Caco-2 (cell line): ENCODE results near the gene LRRC73. TPM values are rescaled to one million over a fixed set of nuclear protein-coding genes. Genes with fewer than 3 reads are reported as not detected.
A peak's percentile ranks its signal among the peaks of the same experiment; 100 is the strongest.
"Not testable (repeated sequence)": the region's sequence is repeated elsewhere in the genome, so short reads cannot be mapped to it uniquely, and the experiment has no call there.

Experiments
- BruUV-seq: library from RNA; stranded (reverse); fragments of 400-500 nt; replicated peaks from 2 replicates; lab custom pipeline; 2021; lab: Mats Ljungman, UMichigan
- CTCF ChIA-PET: fragments of 300-600 bp; sonication (Branson Sonifier 250); formaldehyde crosslinking; loops from one replicate; lab custom pipeline; 2022; ENCODE audit warnings: antibody characterized with exemption; lab: Charles Lee
- POLR2A ChIA-PET: fragments of 300-600 bp; sonication (Branson Sonifier 250); formaldehyde crosslinking; loops from one replicate; lab custom pipeline; 2022; ENCODE audit warnings: antibody characterized with exemption; lab: Charles Lee
- DNase-seq, 2 experiments: peaks; one replicate each; pipeline versions ENCODE4 v3.0.0 to v3.0.0-alpha.2; 2020 to 2022
- H3K27me3 ChIP-seq: replicated peaks from 2 replicates; pipeline ENCODE4 v1.6.0; 2011; ENCODE audit warnings: low read length; ENCODE audit not compliant: control insufficient read depth, insufficient read depth
- H3K36me3 ChIP-seq: 2 replicates; pipeline ENCODE4 v1.5.1; 2011; ENCODE audit warnings: low read length; ENCODE audit not compliant: control insufficient read depth, insufficient read depth
- H3K4me1 ChIP-seq: fragments of 250-450 bp; sonication (Bioruptor Pico); 2 replicates; pipeline ENCODE4 v1.5.1; 2020; ENCODE audit warnings: mild to moderate bottlenecking
- H3K4me3 ChIP-seq: 2 replicates; pipeline ENCODE4 v1.5.1; 2011; ENCODE audit warnings: low read depth, mild to moderate bottlenecking, control low read depth, low read length
- H3K9me3 ChIP-seq: fragments of 250-450 bp; sonication (Bioruptor Pico); 2 replicates; pipeline ENCODE4 v1.5.1; 2020; ENCODE audit warnings: mild to moderate bottlenecking, moderate library complexity
- H3K27ac Mint-ChIP-seq: one replicate; pipeline ENCODE4 v1.8.0; 2022; ENCODE audit warnings: mixed read lengths; ENCODE audit not compliant: unreplicated experiment
- H3K27me3 Mint-ChIP-seq: one replicate; pipeline ENCODE4 v1.8.0; 2022; ENCODE audit warnings: mixed read lengths; ENCODE audit not compliant: insufficient read depth, unreplicated experiment
- H3K36me3 Mint-ChIP-seq: one replicate; pipeline ENCODE4 v1.8.0; 2022; ENCODE audit warnings: mild to moderate bottlenecking, mixed read lengths; ENCODE audit not compliant: insufficient read depth, unreplicated experiment
- H3K4me1 Mint-ChIP-seq: one replicate; pipeline ENCODE4 v1.8.0; 2022; ENCODE audit warnings: low read depth, mixed read lengths; ENCODE audit not compliant: unreplicated experiment
- H3K4me3 Mint-ChIP-seq: one replicate; pipeline ENCODE4 v1.8.0; 2022; ENCODE audit warnings: mild to moderate bottlenecking, moderate library complexity, mixed read lengths; ENCODE audit not compliant: unreplicated experiment
- H3K9me3 Mint-ChIP-seq: one replicate; pipeline ENCODE4 v1.8.0; 2022; ENCODE audit warnings: mixed read lengths; ENCODE audit not compliant: unreplicated experiment
- CTCF ChIP-seq, 2 experiments: fragments of 200-600 bp in 1 of 2; IDR thresholded peaks; 1 replicate in 1 of 2; 2 replicates in 1 of 2; pipeline versions ENCODE4 v1.5.1 to v1.8.0; 2011 to 2022; ENCODE audit warnings: antibody characterized with exemption in 1 of 2, control low read depth in 1 of 2, inconsistent platforms in 1 of 2, low read depth in 1 of 2, low read length in 1 of 2, mild to moderate bottlenecking in 1 of 2, moderate library complexity in 1 of 2; ENCODE audit not compliant: insufficient read depth in 1 of 2, severe bottlenecking in 1 of 2, unreplicated experiment in 1 of 2
- intact Hi-C: fragments of 100-400 bp; cut with micrococcal nuclease; formaldehyde crosslinking; loops from one replicate; pipeline ENCODE4 v1.10.0; 2022; ENCODE audit not compliant: unreplicated experiment
- total RNA-seq: library from RNA; stranded (reverse); gene quantifications from 2 replicates; pipeline ENCODE4 v1.2.3, GENCODE V29; 2022

Gene LRRC73
- total RNA-seq, 1 experiment from 2014 or later, result 0.14 TPM

DNA sequence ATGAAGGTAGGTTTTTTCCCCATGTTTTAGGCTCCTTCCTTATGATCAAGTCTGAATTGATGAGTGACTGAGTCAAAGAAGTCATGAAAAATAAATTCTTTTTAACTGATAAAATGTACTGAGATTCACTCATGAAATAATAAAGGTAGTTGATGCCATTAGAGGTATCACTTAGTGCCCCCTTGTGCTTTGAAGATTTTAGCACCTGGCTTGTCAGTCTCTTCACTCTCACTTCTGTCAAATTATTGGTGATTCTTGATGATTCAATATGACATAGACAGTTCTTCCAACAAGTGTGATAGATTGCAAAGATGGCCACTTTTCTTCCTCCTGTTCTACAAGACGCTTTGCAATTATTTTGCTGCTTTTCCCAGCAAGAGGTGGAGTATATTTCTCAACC lies 50.6 kb downstream of the LRRC73 start:
- no peak overlapping the region for H3K4me3 ChIP-seq
- Mint-ChIP-seq H3K4me1 (no peaks in the 10 kb centered on the region), H3K4me3 (no peak overlapping the region), H3K9me3 (no peaks in the 10 kb centered on the region), H3K36me3 (peaks cover 5% of the 10 kb centered on the region), H3K27me3 (peaks cover 11% of the 10 kb centered on the region), H3K27ac (no peak overlapping the region)
- DNase-seq, result no peak
- ChIA-PET POLR2A (no interaction called here), CTCF (interaction anchor here (2.3 kb wide), 1 partner anchor 46 kb away, joined by 12 read pairs; no protein-coding TSS in a partner anchor)
- TF ChIP-seq CTCF (IDR thresholded peaks at IDR 0.05; ENCODE audit: insufficient read depth in 1 of 2, low read depth in 1 of 2, low read length in 1 of 2, severe bottlenecking in 1 of 2, unreplicated experiment in 1 of 2), result no peak
- intact Hi-C loops, result no loop called here
- no peaks in the 10 kb centered on the region for H3K9me3 ChIP-seq
- no TSS peak for BruUV-seq
- H3K36me3 ChIP-seq, result no peaks in the 10 kb centered on the region
- no peaks in the 10 kb centered on the region for H3K27me3 ChIP-seq
- H3K4me1 ChIP-seq, result peaks cover 7% of the 10 kb centered on the region; the same call in 1 of the 2 replicates

GRCh38 chr6:43458154-43458553 lies 52.0 kb downstream of the LRRC73 start:
- BruUV-seq, H3K4me3 ChIP-seq, DNase-seq, H3K36me3 ChIP-seq, H3K4me3 Mint-ChIP-seq, H3K9me3 ChIP-seq, intact Hi-C loops, H3K27ac Mint-ChIP-seq, H3K4me1 Mint-ChIP-seq, H3K27me3 ChIP-seq, H3K9me3 Mint-ChIP-seq, H3K4me1 ChIP-seq, H3K27me3 Mint-ChIP-seq: not testable (repeated sequence)
- peaks cover 14% of the 10 kb centered on the region for H3K36me3 Mint-ChIP-seq
- ChIA-PET CTCF (interaction anchor here (0.7 to 5.5 kb wide), 4 partner anchors 38 to 621 kb away, joined by 3 to 19 read pairs (median 9); no protein-coding TSS in a partner anchor), POLR2A (interaction anchor here (1.0 kb wide), 1 partner anchor 58 kb away, joined by 3 read pairs; no protein-coding TSS in a partner anchor)

- H3K4me1 Mint-ChIP-seq, result no peaks in the 10 kb centered on the region
- H3K4me3 Mint-ChIP-seq, result peak overlapping the region; percentile 56
- no peaks in the 10 kb centered on the region for H3K27me3 ChIP-seq
- intact Hi-C loops, result no loop called here
- no peak overlapping the region for H3K4me3 ChIP-seq
- peaks cover 7% of the 10 kb centered on the region; the same call in 1 of the 2 replicates for H3K4me1 ChIP-seq
- CTCF ChIA-PET, result interaction anchor here (0.6 to 5.5 kb wide), 10 partner anchors 14 to 887 kb away, joined by 3 to 19 read pairs (median 3); partner anchors contain the start of gene ABCC10
- no peak overlapping the region for H3K27ac Mint-ChIP-seq
- H3K9me3 ChIP-seq, result no peaks in the 10 kb centered on the region
- no peak for DNase-seq
- H3K36me3 Mint-ChIP-seq, result peaks cover 14% of the 10 kb centered on the region
- peak in 1 of 2 experiments; percentile 33 for TF ChIP-seq CTCF (IDR thresholded peaks at IDR 0.05; ENCODE audit: insufficient read depth in 1 of 2, low read depth in 1 of 2, low read length in 1 of 2, severe bottlenecking in 1 of 2, unreplicated experiment in 1 of 2)
- H3K27me3 Mint-ChIP-seq, result peaks cover 6% of the 10 kb centered on the region
- BruUV-seq, result no TSS peak
- POLR2A ChIA-PET, result interaction anchor here (0.5 to 1.0 kb wide), 3 partner anchors 18 to 58 kb away, joined by 3 to 4 read pairs (median 3); no protein-coding TSS in a partner anchor
- no peaks in the 10 kb centered on the region for H3K9me3 Mint-ChIP-seq
- no peaks in the 10 kb centered on the region for H3K36me3 ChIP-seq
These were observed 52.5 kb downstream of the LRRC73 start for GRCh38 chr6:43457643-43458042.

Other genes with a start within 250 kb of the LRRC73 start
- gene SLC22A7, start 212.1 kb downstream of the LRRC73 start, total RNA-seq, result not detected in 2 replicates
- gene CRIP3, start 201.5 kb downstream of the LRRC73 start, total RNA-seq, result not detected in 2 replicates
- gene ZNF318, start 140.7 kb downstream of the LRRC73 start, total RNA-seq, result 11.2 and 11.7 TPM in 2 replicates
- gene ABCC10, start 82.8 kb downstream of the LRRC73 start, total RNA-seq, result 40.1 and 45.1 TPM in 2 replicates
- gene DLK2, start 54.8 kb downstream of the LRRC73 start, total RNA-seq, result 0.75 and 1.2 TPM in 2 replicates
- gene TJAP1, start 32.8 kb downstream of the LRRC73 start, total RNA-seq, result 34.0 and 39.4 TPM in 2 replicates
- 83.3 and 99.8 TPM in 2 replicates for gene YIPF3, start 6.6 kb upstream of the LRRC73 start, total RNA-seq
- gene POLR1C, start 6.7 kb upstream of the LRRC73 start, total RNA-seq, result 43.7 and 45.1 TPM in 2 replicates
- gene XPO5, start 65.7 kb upstream of the LRRC73 start, total RNA-seq, result 79.3 and 93.4 TPM in 2 replicates
- 12.3 and 14.2 TPM in 2 replicates for gene POLH, start 65.8 kb upstream of the LRRC73 start, total RNA-seq
- gene GTPBP2, start 118.9 kb upstream of the LRRC73 start, total RNA-seq, result 44.2 and 47.2 TPM in 2 replicates
- 33.1 and 33.5 TPM in 2 replicates for gene MAD2L1BP, start 125.5 kb upstream of the LRRC73 start, total RNA-seq
- gene RSPH9, start 134.7 kb upstream of the LRRC73 start, total RNA-seq, result not detected in 2 replicates
- 65.4 and 66.7 TPM in 2 replicates for gene MRPS18A, start 177.4 kb upstream of the LRRC73 start, total RNA-seq